Stimulated activated CD4-positive, alpha-beta T cell treated with anti-CD3 and anti-CD28 coated beads, TNF-alpha, amount 100 ng/mL, for 4 hours (primary cell): Measurements from ENCODE around the gene METTL17.
"Not testable (repeated sequence)": the region's sequence is repeated elsewhere in the genome, so short reads cannot be mapped to it uniquely, and the experiment has no call there.

Experiments used
- DNase-seq, 3 experiments: peaks; one replicate each; pipeline ENCODE4 v3.0.0-alpha.2; 2020; ENCODE audit warnings: low read depth in 3 of 3

Gene METTL17

DNA sequence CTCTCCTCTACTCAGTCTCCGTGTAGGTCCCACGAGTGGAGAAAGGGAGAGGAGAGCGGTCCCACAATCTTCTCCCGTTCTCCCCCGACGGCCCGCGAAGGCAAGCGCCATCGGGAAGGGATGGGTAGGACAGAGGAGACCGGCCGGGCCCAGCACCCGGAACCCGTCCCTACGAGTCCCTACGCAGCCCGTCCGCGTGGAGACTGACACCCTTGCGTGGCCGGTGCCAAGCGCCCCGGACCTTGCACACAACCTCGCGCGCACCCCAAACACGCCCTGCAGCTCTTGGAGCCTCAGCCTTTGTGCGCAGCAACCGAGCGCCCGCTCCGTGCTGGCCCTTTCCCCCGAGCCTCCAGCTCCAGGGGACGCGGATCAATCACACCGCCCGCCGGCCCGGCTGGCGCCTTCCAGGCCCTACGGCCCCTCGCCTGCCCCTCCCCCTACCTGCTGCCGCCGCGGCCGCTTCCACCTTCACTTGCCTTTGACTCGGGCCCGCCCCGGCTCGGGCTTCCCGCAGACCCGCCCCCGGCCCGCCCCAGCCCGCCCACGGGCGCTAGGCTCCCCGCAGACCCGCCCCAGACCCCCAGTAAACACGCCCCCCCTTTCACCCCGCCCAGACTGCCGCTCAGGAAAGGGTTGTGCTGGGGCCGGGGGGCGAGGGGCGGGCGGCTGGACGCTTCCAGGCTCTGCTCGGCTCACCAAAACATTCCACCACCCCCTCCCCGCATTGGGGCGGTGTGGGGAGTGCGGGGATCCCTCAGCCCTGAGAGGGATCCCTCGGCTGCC lies 35.0 kb downstream of the METTL17 start, which contains the start of gene NDRG2:
Gene NDRG2, minus strand, starts transcription at position 477 of the 786 bp plus-strand sequence. CDS start 1,746 bp downstream, outside the sequence.
- peak; percentile 54 to 61 (median 54) for DNase-seq

GRCh38 chr14:21025371-21026273 lies 35.8 kb downstream of the METTL17 start:
- no peak for DNase-seq

DNA sequence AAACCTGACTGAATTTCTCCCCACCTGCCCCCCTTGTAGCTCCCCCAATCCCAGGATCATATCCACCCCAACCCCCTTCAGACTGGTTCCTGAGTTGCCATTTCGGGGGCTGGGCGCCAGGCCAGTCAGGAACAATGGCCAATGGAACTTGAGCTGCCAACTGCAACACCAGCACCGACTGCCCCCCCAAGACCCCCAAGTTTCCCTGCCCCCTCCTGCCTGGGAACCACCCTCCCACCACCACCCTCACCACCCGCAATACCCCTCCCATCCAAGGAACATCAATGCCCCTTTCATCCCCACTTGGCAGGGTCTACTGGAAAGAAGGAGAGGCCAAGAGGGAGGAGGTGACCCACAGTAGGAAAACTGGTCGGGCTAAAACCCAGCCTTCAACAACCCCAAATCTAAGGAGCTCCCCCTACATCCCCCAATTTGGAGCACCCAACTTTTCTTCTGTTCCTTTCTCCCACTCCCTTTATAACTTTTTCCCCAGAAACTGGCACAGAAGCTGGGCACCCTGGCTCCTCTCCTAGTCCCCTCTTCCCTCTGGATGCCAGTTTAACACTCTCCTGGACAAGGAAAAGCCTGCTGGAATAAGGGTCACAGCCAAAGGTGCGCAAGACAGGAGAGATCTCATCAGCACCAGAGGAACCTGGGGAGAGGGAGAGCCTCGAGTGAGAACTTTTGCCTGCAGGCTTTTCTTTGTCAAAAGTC lies 36.7 kb downstream of the METTL17 start:
- DNase-seq = no peak

GRCh38 chr14:21026988-21027315 lies 37.2 kb downstream of the METTL17 start:
- no peak for DNase-seq

GRCh38 chr14:21029917-21030316 lies 40.1 kb downstream of the METTL17 start, which contains the start of gene TPPP2:
TSS of gene TPPP2 (plus strand) at chr14:21030217. CDS start at chr14:21030582, 365 bp downstream.
- DNase-seq = no peak

DNA sequence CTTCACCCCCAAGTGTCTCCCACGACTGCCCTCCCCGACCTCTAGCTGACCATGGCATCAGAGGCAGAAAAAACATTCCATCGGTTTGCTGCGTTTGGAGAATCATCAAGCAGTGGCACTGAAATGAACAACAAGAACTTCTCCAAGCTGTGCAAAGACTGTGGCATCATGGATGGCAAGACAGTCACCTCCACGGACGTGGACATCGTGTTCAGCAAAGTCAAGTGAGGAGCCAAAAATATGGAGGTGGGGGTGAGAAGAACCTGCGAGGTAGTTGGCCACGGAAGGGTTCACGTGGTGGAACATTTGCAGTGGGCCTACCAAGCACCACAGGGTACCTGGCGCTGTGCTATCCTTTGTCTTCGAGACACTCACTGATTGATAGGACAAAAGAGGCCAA lies 40.8 kb downstream of the METTL17 start:
- no peak for DNase-seq

DNA sequence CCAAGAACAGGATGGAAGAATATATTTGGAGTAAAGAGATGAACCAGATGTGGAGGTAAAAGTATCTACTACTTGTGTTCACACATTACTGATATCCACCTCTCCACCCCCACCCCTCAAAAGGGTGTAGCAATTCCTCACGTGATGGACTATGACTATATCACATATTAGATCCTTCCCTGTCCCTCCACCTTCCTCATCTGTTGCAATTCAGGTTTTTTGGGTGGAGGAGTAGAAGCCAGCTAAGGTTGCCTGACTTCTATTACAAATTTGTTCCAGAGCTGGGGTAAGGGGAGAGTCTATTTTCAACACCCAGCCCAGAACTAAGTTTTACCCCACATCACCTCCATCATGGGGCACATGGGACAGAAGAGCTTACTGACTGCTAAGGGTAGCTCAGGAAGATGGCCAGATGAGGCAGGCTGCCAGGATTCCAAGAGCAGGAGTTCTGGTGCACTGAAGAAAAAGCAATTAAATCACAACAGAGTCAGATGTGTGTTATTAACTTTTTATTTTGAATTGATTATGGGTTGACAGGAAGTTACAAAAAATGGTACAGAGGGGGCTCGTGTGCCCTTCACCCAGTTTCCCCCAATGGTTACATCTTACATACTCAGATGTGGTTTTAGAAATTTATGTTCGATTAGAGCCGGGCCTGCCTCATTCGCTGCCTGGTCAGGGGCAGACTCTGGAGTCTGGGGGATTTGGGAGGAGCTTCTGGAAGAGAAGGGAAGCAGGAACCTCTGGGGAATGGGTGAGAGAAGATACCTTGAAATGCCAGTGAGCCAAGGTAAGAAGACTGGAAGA lies 42.7 kb downstream of the METTL17 start:
- DNase-seq = no peak

- DNase-seq = no peak
These were observed 43.4 kb downstream of the METTL17 start for GRCh38 chr14:21033133-21033698.

DNA sequence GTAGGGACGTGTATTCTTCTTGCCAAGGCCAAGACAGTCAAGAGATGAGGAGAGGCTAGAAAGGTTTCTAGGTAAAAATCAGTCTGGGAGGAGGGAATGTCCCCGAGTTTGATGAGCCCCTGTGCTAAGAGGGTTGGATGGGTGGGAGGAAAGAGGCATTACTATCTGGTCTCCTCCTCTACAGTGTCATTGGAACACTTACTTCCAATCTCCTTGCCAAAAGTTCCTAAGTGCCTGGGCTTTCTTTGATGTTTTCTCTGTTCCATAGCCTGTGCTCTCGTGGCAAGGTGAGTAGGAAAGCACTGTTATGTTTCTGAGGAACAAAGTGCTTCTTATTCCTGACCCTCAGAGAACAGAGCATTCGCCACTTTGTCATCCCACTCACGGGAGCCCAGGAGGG lies 44.9 kb downstream of the METTL17 start, which contains the start of gene RNASE13:
Gene RNASE13, minus strand, starts transcription at position 101 of the 400 bp plus-strand sequence. CDS start 519 bp downstream, outside the sequence.
- DNase-seq = no peak

DNA sequence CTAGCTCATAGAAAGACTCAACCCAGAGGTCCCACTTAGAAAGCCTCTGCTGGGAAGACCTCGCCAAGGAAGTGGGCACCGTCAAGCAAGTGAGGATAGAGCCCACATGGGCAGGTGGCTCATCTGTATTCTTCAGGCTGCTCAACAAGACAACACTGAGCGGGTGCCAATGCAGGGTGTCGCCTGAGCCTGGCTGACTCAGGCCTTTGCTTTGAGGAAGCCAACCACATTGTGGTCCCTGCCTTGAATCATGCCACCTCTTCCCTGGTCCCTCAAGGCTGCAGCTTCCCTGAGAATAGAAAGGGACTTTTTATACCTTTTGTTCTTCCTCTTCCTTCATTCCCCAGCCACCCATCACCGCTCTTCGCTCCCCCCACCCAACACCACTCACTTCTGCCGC lies 47.0 kb downstream of the METTL17 start:
- no peak for DNase-seq

DNA sequence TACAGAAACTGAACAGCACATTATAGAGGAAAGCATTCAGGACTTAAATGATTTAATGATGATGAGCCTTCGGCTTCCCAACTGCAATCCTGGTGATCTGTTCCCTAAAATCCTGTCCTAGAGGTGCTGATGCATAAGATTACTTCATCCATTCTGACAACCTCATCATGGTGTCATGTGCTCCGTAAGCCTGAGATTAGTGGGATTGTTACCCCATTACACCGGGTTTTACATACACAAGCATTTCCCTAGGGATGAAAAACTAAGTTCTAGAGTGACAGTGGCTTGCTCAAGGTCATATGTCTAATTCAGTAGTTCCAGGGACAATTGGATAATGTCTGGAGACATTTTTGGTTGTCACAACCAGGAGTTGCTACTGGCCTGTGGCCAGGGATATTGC lies 47.4 kb downstream of the METTL17 start:
- no peak for DNase-seq

GRCh38 chr14:21038441-21039422 lies 49.0 kb downstream of the METTL17 start:
- no peak for DNase-seq

GRCh38 chr14:21039585-21040369 lies 50.0 kb downstream of the METTL17 start:
- no peak for DNase-seq

DNA sequence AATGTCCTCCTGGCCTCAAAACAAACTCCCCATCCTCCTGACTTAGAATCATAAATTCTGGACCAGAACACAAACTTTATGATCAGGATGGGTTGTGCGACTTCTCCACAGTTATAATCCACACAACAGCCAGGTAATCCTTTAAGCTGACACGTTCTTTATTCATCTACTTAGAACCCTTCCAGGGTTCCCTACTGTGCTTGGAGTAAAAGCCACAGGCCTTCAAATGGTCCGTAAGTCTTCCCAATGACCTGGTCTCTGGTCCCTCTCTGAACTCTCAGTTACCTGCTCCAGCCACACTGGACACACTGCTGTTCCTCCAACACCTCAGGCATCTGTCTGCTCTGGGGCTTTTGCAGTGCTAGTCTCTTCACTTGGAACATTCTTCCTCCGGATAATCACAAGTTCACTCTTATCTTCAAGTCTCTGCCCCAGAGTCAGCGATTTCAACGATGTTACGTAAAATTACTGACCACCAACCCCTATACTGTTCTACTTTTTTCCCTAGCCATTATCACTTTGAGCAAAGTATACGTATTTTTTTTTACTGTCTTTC lies 50.7 kb downstream of the METTL17 start:
- no peak for DNase-seq

DNA sequence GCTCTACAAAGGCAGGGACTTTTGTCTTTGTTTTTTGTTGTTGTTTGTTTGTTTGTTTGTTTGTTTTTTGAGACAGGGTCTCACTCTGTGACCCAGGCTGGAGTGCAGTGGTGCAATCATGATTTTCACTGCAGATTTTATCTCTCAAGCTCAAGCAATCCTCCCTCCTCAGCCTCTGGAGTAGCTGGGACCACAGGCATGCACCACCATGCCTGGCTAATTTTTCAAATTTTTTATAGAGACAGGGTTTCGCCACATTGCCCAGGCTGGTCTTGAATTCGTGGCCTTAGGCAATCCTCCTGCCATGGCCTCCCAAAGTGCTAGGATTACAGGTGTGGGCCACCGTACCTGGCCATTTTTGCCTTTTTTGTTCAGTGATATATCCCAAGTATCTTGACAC lies 51.2 kb downstream of the METTL17 start:
- DNase-seq = not testable (repeated sequence)

DNA sequence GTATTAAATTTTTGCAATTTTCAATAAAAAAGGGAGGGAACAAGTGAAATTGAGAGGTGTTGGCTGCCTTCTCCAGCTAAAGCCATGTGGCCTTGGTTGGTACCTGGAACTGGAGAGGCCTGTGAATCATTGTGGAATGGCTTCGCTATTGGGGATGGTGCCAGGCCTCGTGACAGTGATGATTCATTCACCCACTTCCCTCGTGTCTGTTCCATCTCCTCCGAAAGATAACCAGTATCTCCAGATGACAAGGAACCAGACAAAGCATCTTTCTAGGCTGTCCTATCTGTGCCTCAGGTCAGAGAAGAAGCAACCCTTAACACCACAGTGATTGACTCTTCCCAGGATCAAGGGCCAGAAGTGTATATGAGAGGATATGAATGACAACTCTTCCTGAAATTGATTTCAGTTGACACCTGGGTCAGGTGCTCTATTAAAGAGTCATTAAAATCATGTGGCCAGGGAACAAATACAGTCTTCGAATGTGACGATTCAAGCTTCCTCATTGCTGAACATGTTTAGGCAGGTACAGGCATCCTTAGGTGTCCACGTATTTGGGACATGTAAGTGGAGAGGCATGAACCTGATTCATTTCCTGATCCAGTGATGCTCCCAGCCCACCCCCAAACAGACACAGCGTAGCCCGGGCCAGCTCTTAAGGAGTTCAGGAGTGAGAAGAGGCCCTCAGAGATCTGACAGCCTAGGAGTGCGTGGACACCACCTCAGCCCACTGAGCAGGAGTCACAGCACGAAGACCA lies 52.1 kb downstream of the METTL17 start, which contains the start of gene RNASE7:
Gene RNASE7, plus strand, starts transcription at position 687 of the 758 bp plus-strand sequence. CDS start 631 bp downstream, outside the sequence.
- DNase-seq = no peak

DNA sequence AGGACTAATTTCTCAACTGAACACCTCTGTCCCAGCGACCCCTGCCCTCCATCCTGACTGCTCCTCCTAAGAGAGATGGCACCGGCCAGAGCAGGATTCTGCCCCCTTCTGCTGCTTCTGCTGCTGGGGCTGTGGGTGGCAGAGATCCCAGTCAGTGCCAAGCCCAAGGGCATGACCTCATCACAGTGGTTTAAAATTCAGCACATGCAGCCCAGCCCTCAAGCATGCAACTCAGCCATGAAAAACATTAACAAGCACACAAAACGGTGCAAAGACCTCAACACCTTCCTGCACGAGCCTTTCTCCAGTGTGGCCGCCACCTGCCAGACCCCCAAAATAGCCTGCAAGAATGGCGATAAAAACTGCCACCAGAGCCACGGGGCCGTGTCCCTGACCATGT lies 53.1 kb downstream of the METTL17 start:
- DNase-seq = no peak
